D721Med (cell line): ENCODE results near the gene BMP8B.

Experiments used
- DNase-seq: peaks from one replicate; pipeline ENCODE4 v3.0.0; 2011; ENCODE audit warnings: low spot score; ENCODE audit not compliant: insufficient read length
- FAIRE-seq: peaks from 2 replicates; lab custom pipeline; 2011; peaks lifted over from hg19 to GRCh38; lab: Jason Lieb, UNC
- CTCF ChIP-seq: IDR thresholded peaks from 2 replicates; pipeline ENCODE4 v1.5.1; 2012; ENCODE audit warnings: mild to moderate bottlenecking, control low read depth; ENCODE audit not compliant: insufficient read depth; ENCODE audit errors: missing control alignments

Gene BMP8B

GRCh38 chr1:39753132-39754025 is 35.3 kb downstream of the BMP8B start:
- FAIRE-seq (no peak), DNase-seq (no peak)
- no peak for TF ChIP-seq CTCF

- no peak for DNase-seq
- TF ChIP-seq CTCF = no peak
These were observed 36.0 kb downstream of the BMP8B start for GRCh38 chr1:39752703-39753102.

GRCh38 chr1:39751595-39751994 is 37.1 kb downstream of the BMP8B start:
- FAIRE-seq = no peak
- no peak for DNase-seq
- TF ChIP-seq CTCF = no peak

More at GRCh38 chr1:39752703-39753102, 36.0 kb downstream of the BMP8B start:
- FAIRE-seq = no peak

GRCh38 chr1:39745016-39745670 is 43.5 kb downstream of the BMP8B start:
- no peak for TF ChIP-seq CTCF
- no peak for DNase-seq
- no peak for FAIRE-seq

- no peak for TF ChIP-seq CTCF
- no peak for FAIRE-seq
These were observed 49.9 kb downstream of the BMP8B start, which contains the start of gene PPIE for GRCh38 chr1:39738622-39739366. TSS of gene PPIE (plus strand) at chr1:39738882. CDS start at chr1:39738901, 19 bp downstream.

GRCh38 chr1:39737546-39738169 is 51.0 kb downstream of the BMP8B start:
- DNase-seq (no peak), FAIRE-seq (no peak)
- no peak for TF ChIP-seq CTCF

More at GRCh38 chr1:39738622-39739366, 49.9 kb downstream of the BMP8B start, which contains the start of gene PPIE:
- peak; percentile 85 for DNase-seq
